HG02938 (cell line): ENCODE measurements around the gene CDH23.

Source experiments
- ATAC-seq: cut with Tn5 transposase; IDR thresholded peaks from one replicate; pipeline ENCODE4 v1.9.1; 2021; ENCODE audit warnings: mild to moderate bottlenecking, moderate library complexity; ENCODE audit not compliant: unreplicated experiment

CDH23 gene

DNA sequence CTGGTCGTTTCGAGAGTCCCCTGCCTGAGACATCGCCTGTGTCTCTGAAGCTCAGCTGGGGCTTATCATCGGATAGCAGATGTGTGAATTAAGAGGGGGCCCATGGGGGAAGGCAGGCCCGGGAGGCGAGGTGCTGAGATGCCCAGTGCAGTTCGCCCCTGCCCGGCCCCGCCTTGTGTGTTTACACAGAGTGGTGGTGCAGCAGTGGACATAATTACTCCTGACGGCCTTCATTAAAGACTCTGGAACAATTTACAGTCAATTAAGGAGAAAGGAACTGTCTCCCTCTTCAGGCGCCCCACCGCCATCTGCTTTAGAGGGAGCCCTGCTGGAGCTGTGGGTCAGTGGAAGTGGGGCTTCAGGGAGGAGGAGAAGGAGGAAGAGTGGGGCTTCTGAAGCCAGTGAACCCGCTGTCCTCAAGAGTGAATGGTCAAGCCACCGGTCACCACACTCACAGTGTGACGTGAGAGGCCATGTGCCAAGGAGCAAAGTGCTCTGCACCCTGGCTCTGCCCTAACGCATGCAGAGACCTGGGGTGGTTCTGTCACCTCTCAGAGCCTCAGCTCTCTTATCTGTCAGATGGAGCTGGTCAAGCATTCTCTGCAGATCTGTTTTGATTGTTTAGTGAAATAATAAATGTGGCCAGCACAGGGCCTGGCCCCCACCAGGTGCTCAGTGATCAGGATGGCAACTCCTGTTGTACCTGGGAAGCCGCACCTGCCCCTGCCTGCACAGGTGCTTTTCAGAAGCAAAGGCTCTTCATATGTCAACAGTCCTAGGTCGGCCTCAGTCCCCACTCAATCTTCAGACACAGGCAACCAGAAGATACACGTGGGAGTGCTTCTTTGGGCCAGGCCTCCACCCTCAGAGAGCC lies 65.6 kb downstream of the CDH23 start:
- no peak for ATAC-seq

DNA sequence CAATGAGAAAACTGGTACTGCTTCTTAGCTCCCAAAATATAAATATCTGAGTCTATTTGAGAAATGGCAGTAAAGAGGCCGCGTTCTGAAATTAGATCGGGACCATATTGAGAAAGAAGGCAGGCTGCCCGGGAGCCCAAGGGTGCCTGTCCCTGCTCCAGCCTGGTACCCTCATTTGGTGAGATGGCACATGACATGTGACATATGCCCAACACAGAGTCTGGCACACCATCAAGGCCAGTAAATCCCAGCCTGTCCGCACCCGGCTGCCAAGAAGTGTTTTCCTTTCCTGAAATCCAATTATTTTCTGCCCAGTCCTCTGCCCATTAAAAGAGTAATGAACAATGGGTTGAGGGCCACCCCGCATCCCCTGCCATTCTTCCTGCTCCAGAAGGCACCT lies 66.4 kb downstream of the CDH23 start:
- ATAC-seq, result no peak

DNA sequence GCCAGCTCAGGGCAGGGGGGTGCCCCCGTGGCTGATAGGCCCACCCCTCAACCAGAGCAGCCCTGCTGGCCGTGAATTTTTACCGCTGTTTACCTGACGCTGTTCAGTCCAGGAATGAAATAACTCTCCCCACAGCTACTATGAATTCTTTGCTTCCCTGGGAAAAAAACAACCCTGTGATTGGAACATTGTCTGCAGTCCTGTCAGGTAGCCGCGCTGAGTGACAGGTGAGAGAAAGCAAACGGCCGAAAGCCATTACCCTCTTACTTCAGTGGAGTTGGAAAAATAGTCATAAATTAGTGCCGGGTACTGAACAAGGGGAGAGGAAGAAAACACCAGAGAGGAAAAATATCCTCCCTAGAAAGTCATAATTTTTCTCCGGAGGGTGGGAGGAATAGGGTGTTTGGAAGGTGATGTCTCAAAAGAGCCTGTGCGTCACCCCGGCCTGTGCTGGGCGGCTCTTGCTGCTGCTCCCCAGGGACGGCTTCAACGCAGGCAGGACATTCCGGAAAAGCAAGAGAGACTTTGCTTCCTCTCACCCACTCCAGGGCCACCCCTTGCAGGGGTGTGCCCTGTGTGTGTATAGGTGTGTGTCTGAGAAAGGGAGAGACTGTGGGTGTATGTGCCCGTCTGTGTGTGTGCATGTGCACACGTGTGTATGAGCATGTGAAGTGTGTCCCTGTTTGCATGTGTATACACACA lies 69.0 kb downstream of the CDH23 start:
- ATAC-seq, result no peak

DNA sequence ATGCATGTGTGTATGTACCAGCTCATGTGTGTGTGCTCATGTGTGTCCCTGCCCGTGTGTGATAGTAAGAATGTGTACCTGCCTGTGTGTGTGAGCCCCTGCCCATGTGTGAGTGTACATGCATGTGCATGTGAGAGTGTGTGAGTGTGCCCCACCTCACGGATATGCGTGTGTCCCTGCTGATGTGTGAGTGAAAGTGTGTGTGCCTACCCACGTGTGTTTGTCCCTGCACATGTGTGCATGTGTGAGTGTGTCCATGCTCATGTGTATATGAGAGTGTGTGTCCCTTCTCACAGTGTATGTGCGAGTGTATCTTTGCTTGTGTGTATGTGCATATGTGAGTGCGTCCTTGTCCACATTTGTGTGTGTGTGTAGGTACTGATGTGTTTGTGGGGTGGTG lies 69.6 kb downstream of the CDH23 start:
- no peak for ATAC-seq

DNA sequence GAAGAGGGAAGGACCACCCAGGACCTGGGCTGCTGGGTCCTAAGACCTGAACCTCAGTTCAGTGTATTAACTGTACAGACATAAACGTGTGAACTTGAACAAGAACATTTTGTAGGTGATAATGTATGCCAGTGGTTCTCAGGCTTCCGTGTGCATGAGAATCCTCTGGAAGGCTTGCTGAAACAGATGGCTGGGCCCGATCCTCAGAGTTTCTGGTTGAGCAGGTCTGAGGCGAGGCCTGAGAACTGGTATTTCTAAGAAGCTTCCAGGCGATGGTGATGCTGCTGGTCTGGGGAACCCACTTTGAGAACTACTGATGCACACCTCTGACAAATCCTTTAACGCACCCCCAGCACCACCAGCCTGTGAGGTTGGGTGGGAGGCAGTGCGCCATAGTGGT lies 70.4 kb downstream of the CDH23 start:
- ATAC-seq, result no peak

DNA sequence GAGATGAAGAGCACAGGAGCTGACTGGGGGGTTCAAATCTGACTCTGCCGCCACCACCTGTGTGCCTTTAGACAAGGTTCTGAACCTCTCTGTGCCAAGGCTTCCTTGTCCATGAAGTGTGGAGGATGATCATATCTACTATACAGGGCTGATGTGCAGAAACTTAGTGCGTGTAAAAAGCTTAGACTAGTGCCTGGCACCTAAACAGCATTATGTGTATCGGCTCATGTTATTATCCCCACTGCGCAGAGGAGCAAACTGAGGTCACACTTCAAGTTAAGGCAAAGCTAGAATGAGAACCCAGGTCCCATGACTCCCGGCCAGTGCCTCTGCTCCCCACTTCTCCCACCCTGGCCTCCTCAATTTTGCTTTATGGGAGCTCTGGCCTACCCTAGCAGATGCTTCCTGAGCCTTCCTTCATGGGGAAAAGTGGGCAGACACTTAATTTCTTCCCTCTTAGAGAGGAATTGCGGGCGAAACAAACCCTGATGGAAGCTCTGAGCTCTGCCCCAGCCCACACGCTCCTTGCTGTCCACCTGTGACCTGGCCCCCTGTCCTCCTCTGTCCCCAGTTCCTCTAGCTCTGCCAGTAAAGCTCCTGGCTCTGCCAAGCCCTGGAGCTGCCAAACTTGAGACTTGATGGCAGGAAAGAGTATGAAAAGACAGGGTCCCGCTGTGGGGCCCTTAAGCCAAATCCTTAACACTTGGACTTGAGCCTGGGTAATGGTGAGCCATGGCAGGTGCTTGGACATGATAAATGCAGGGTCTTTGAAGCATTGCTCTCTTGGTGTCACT lies 71.0 kb downstream of the CDH23 start:
- no peak for ATAC-seq

DNA sequence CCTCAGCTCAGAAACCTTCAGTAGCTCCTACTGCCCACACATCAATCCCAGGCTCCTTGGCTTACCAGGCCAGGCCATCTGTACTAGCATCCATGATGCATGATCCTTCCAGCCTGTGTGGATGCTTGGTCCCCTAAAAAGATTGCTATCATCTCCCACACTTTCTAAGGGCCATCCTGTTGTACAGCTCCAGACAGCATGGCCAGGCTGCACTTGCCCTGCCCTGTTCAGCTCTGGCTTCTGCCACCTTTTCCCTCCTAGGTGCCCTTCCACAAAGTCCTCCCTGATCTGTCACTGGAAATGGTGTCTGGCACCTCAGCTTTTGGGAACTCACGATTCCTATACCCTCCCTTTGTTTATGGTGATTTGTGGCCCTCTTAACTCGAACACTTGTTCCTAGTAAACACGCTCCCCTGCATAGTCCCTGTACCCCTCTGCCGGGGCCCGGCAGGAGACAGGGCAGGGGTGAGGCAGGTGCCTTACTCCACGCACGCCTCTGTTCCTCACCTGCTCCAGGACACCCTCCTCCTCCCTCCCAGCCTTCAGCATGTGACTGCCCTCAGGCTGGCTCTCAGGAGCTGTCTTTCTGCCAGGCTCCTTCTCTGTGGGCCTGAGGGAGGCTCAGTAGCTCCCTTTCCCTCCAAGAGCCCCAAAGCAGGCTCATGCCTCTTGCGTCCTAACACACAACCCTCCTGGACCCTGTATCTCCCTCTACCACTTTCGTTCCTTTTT lies 71.8 kb downstream of the CDH23 start:
- no peak for ATAC-seq

DNA sequence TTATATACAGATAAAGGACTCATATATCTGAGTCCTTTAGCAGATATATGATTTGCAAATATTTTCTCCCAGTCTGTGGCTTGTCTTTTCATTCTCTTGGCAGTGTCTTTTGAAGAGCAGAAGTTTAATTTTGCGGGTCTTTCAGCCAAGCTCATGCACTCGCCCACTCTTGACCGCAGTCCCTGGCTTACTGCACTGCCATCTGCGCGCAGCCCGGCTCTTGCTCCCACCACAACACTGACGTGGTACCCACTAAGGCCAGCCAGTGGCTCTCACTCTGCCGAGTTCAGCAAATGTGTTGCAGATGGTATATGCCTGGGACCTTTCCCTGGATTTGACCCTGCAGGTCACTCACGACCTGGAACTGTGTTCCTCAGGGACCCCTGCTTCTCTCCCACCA lies 74.3 kb downstream of the CDH23 start:
- ATAC-seq, result no peak

DNA sequence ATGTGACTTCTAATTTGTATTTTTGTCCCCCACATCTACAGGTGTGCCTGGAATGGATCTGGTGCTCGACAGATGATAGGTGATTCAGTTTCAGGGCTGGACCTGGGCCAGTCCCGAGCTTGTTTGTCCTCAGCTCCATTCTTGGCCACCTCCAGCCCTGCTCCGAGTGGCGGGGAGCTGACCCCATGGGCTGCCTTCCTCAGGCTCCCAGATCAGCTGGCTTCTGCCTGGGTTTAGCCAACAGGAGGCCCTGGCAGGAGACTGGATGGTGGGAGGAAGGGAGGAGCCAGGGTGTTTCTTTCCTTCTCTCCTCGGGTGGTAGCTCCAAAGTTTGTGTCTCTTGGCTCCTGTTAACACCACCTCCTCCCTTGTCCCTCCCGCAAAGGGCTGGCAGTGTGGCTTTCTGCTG lies 75.2 kb downstream of the CDH23 start:
- no peak for ATAC-seq

DNA sequence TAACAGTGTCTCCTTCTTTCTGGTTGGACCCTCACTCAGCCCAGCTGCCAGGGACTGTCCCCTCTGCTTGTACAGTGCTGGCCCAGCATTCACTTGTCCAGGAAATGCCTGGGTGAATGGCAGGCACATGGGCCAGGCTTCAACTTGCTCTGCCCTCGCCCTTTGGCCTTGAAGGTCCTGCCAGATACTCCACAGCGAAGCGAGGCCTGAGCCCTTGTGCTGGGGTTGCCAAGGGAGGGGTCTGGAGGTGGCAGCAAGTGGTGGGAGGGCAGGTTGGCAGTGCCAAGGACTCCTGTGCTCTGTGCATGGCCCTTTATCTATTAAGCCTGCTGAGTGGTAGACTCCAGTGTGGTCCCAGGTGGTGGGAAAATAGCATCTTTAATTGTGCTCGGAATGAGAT lies 75.7 kb downstream of the CDH23 start:
- ATAC-seq, result no peak

DNA sequence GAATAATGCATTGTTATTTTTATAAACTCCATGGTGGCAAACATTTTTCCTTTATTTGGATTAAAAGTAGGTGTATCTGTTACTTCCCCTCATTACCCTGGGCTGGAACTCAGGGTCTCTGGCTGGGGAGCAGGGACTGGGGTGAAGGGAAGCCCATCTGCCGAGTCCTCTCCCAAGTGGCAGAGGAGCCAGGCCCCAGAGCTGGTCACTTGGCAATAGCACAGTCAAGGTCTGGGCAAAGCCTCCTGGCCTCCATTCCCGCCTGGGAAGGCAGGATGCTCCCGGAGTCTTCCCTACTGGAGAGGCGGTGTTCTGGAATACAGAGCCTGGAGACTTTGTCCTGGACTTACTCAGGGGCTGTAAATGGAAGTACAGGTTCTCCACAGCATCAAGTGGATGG lies 76.2 kb downstream of the CDH23 start:
- no peak for ATAC-seq

DNA sequence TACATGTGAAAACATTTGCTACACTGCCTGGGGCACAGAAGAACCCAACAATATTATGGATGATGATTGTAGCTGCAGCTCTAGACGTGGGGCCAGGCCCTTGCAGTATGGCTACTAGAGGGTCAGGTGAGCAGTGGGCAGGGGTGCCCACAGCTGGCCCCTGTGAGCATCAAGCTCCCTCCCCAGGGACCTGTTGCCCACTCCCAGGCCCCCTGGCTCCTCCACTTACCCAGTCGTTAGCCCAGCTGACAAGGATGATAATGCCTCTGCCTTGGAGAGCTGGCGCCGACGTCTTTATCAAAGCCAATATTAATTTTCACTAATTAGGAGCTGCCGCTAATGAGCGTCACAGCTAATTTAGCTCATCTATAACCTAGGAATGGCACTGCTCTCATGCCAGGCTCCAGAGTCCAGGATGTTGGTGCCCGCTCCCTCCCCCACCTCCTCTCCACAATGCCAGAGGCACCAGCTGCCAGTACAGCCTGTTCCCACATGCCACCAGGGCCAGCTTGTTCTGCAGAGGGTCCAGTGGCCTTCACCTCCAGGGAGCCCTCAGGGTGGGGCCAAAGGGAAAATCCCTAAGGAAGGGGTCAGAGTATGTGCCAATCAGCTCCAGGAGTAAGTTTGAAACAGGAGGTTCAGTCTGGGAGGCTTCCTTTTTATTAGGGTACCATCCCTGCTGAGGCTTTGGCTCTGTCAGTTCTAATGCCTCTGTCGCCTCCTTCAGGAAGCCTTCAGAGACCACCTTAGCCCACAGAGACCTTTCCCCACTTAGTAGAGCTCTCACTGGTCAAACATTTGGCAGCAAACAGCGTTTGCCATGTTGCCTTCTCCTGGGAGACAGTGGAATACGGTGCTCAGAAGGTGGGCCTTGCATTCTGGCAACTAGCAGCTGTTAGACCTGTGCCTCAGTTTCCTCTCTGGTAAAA lies 77.2 kb downstream of the CDH23 start:
- no peak for ATAC-seq

DNA sequence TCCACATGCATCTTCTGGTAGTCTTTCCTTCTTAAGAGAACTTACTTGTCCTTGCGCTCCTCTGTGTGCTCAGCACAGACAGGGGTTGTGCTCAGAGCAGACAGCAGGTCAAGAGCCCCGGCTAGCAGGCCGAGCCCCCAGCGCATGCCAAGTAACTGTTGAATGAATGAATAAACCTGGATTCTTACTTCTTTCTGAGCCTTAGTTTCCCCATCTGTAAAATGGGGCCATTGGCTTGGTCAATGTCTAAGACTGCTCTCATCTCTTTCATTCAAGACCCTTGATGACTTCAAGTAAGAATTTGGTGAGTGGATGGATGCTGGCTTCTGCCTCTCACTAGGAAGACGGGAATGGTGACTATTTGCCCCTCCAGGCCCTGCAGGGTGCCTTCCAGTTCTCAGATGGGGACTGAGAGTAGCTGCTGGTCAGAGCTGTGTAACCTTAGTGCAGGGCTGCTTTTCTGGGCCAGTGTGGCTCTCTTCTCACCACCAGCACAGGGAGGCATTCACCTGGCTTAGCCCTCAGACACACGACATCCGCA lies 78.1 kb downstream of the CDH23 start:
- no peak for ATAC-seq

DNA sequence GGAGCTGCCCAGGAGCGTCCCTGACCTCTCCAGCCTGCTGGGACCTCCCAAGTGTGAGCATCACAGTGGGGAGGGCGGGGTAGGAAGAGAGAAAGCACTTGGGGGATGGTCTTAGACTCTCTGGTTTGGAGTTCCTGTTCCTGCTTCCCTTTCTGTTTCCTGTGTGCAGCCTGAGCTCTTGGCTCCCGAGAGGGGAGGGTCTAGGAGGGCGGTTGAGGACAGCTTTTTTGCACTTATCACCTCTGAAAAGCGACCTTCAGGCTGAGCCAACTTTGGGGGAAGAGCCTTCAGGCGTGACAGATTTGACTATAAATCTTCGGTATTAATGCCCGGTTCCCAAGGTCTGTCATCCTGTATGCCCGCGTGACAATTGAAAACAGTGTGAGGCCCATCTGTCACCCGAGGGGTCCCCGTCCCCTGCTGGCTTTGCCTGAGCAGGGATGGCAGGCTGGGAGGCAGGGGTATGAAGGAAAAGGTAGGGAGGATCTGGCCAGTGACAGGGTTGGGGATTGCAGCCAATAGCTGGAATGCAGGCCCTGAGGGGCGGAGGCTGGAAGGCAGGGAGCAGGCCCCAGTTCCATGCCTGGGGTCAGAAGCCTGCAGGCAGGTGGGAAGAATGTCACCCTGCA lies 78.6 kb downstream of the CDH23 start:
- ATAC-seq, result no peak

DNA sequence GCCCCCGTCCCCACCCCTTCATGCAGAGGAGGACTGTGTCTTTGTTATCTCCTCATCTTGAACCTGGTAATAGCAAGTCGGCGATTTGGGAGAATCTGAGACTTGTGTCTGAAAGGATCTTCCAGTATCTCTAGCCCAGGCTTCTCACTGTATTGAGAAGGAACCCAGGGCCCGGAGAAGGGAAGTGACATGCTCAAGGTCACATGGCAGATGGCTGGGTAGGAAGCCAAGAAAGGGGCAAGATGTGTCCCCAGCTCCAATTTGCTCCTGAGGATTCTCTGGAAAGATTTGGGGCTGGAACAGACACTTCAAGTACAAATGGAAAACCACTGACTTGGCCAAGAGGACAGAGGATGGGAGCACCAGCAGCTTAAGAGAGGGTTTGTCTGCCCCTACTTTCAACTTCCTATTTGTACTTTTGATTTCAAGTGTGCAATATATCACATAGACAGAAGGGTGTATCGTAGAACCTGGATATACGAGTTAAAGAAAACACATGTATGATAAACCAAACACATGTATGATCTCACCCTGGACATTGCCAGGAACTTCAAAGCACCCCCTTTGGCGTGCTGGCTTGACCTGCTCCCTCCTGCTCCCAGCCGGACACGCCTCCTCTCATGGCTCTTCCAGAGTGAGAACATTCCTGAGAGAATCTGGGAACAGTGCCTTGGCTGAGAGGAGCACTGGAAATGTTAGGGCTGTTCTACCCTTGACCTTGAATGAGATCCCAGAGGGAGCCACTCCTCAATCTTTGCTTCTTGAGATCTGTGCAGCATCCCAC lies 79.7 kb downstream of the CDH23 start:
- ATAC-seq, result no peak

DNA sequence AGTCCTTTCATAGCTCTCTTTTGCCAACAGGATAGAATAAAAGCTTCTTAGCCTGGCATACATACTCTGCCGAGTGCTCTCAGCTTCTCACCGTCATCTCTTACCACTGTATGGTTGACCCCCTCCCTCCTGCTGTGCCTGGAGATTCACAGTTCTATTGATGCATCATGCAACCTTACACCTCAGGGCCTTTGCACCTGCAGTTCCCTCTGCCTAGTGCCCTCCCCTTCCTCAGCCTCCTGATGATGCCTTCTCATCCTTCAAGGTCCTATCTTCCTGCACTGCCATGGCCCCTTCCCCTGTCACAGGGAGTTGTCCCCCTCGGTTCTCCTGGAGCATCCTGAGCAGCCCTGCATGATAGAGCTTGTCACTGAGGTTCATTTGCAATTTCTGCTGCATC lies 81.5 kb downstream of the CDH23 start:
- ATAC-seq, result no peak

DNA sequence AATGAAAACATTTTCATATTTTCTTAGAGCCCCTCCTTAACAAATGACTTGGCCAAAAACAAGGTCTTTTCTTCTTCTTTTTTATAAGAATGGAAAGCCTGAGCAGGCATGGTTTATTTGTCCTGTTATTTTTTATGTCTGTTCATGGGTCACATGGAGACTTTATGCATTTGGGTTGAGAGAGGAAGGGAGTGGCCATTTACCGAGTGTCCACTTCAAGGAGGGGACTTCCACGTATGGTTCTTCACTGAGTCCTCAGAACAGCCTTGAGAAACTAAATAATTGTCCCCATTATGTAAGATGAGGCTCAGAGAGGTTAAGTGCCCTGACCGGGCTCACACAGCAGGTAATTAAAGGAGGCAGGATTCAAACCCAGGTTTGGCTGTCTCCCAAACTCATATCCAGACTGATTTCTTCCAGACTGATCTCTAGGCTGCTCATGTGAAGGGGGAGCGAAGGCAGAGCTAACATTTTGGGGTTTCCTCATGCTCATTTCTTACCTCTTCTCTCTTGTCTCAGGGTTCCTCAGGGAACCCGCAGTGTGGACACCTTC lies 82.2 kb downstream of the CDH23 start:
- ATAC-seq, result no peak

DNA sequence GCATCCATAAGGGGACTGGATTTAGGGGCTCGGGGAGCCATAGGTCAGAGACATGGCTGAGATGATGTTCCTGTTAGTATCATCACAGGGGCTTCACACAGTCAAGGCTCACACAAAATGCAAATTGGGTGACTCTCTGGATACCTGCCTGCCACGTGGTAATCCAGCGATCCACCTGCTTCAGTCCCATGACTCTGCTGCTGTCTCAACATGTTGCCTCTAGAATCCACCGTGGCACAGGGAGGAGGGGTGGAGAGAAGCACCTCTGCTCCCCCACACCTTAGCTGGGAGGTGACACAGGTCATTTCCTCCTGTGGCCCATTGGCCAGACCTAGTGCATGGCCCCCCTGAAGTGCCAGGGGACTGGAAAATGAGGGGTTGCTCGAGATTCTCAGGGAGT lies 83.1 kb downstream of the CDH23 start:
- no peak for ATAC-seq
